Measurements from ENCODE around the gene SNAP47.

DNA sequence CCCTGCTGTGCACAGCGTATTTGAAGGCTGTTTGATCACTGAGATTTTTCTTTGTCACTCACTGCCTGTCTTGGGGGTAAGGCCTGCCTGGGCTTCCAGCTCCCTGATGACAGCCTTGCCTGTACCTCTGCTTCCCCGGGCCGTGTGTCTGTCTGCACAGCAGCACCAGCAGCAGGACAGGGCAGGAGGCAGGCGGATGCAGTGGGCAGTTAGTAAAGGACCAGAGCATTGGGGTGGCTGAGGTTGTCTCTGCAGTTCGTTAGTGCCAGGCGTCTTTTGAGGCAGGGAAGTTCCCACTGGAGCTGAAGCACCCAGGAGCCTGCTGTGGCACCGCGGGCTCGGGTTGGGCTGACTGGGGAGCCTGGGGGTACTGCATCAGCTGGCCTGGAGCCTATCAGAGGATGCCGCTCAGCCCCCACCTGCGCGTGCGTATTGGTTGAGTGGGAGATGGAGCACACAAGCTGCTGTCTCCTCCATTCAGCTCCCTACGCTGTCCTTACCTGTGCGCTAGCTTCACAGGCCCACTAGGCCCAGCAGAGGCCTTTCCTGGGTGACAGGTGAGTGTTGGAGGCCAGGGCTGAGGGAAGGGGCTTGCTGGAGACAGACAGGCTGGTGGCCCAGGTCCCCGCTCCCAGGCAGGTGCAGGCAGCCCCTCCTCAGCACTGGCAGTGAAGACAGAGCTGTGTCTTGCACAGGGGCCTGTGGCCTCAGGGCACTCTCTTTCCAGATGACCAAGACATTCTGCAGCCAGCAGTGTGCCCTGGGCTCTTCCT, 28.2 kb downstream of the SNAP47 start:
- no peak for TF ChIP-seq GATA2 (IDR thresholded peaks at IDR 0.05; ENCODE audit: low read depth, low read length)
- no peak for TF ChIP-seq GATA3 (IDR thresholded peaks at IDR 0.05; ENCODE audit: low read depth, low read length)

All from SH-SY5Y (cell line).